OCI-LY7 (cell line): ENCODE data around the gene TANGO2. TPM values are rescaled to one million over a fixed set of nuclear protein-coding genes. Genes with fewer than 3 reads are reported as not detected.

Experiments used
- BruUV-seq: library from RNA; stranded (reverse); fragments of 400-500 nt; replicated peaks from 2 replicates; lab custom pipeline; 2021; lab: Mats Ljungman, UMichigan
- CTCF ChIA-PET: fragments of 300-600 bp; sonication (Branson Sonifier 250); formaldehyde crosslinking; loops from one replicate; lab custom pipeline; 2022; ENCODE audit warnings: antibody characterized with exemption; ENCODE audit not compliant: unreplicated experiment; lab: Charles Lee
- POLR2A ChIA-PET: fragments of 300-600 bp; sonication (Branson Sonifier 250); formaldehyde crosslinking; loops from one replicate; lab custom pipeline; 2022; ENCODE audit warnings: antibody characterized with exemption; lab: Charles Lee
- DNase-seq: peaks from one replicate; pipeline ENCODE4 v3.0.0-alpha.2; 2015; ENCODE audit warnings: low spot score
- H2AFZ ChIP-seq: fragments of 200-600 bp; sonication (generic), shearing (Covaris generic); 2 replicates; pipeline ENCODE4 v1.6.1; 2014; ENCODE audit warnings: mild to moderate bottlenecking, antibody characterized with exemption, low read length, moderate library complexity
- H3K27ac ChIP-seq: fragments of 200-600 bp; sonication (generic); 2 replicates; pipeline ENCODE4 v1.5.1; 2014; ENCODE audit warnings: mixed run types, low read depth, mild to moderate bottlenecking, moderate library complexity, low read length, inconsistent platforms; ENCODE audit not compliant: poor library complexity, severe bottlenecking
- H3K36me3 ChIP-seq: fragments of 200-600 bp; sonication (generic); 2 replicates; pipeline ENCODE4 v1.6.1; 2014; ENCODE audit warnings: mild to moderate bottlenecking, antibody characterized with exemption, low read length, moderate library complexity, mixed read lengths; ENCODE audit not compliant: insufficient read depth
- H3K4me1 ChIP-seq: fragments of 200-600 bp; sonication (generic); 2 replicates; pipeline ENCODE4 v1.5.1; 2014; ENCODE audit warnings: mild to moderate bottlenecking, low read length; ENCODE audit not compliant: insufficient read depth, poor library complexity, severe bottlenecking
- H3K4me2 ChIP-seq: fragments of 200-600 bp; sonication (generic); 2 replicates; pipeline ENCODE4 v1.6.1; 2014; ENCODE audit warnings: mild to moderate bottlenecking, low read length
- H3K4me3 ChIP-seq: fragments of 200-600 bp; sonication (generic); 2 replicates; pipeline ENCODE4 v1.5.1; 2014; ENCODE audit warnings: mild to moderate bottlenecking, low read depth, low read length; ENCODE audit not compliant: poor library complexity, severe bottlenecking
- H3K79me2 ChIP-seq: fragments of 200-600 bp; sonication (generic); 2 replicates; pipeline ENCODE4 v1.6.1; 2016; ENCODE audit warnings: low read depth, mild to moderate bottlenecking, low read length, moderate library complexity, mixed read lengths; ENCODE audit not compliant: insufficient read depth
- H3K9me2 ChIP-seq: fragments of 200-600 bp; sonication (generic); 2 replicates; pipeline ENCODE4 v1.6.1; 2016; ENCODE audit warnings: mild to moderate bottlenecking, low read length, mixed read lengths; ENCODE audit not compliant: insufficient read depth
- H3K9me3 ChIP-seq: fragments of 200-600 bp; sonication (generic); 2 replicates; pipeline ENCODE4 v1.6.1; 2014; ENCODE audit warnings: mild to moderate bottlenecking, mixed run types, low read length, mixed read lengths
- H4K20me1 ChIP-seq: fragments of 200-600 bp; sonication (generic); 2 replicates; pipeline ENCODE4 v1.6.1; 2014; ENCODE audit warnings: mild to moderate bottlenecking, antibody characterized with exemption, low read length, moderate library complexity, mixed read lengths; ENCODE audit not compliant: insufficient read depth
- EZH2phosphoT487 ChIP-seq: fragments of 200-600 bp; sonication (generic); IDR thresholded peaks from 2 replicates; pipeline ENCODE4 v1.6.1; 2018; ENCODE audit warnings: low read depth, borderline replicate concordance, mild to moderate bottlenecking, mixed run types, antibody characterized with exemption, low read length, moderate library complexity, mixed read lengths
- intact Hi-C: fragments of 100-400 bp; cut with micrococcal nuclease; formaldehyde crosslinking; loops from one replicate; pipeline ENCODE4 v1.10.0; 2022; ENCODE audit not compliant: unreplicated experiment
- total RNA-seq, 2 experiments: library from RNA; depleted of rRNA in 1 of 2; stranded (reverse); fragments of >200 nt in 1 of 2; shearing (Covaris generic) in 1 of 2; gene quantifications; 2 replicates each; pipeline ENCODE4 v1.2.3, GENCODE V29; 2014 to 2022
- TF ChIP-seq, protein P1 (sequence below): fragments of 200-600 bp; sonication (generic); conservative IDR thresholded peaks from 2 replicates; pipeline ENCODE4 v1.5.1; 2014; ENCODE audit warnings: mild to moderate bottlenecking, antibody characterized with exemption, low read length, moderate library complexity, mixed read lengths

Gene TANGO2
- total RNA-seq, 2 experiments from 2014 or later, result 18.3 to 23.3 TPM

DNA sequence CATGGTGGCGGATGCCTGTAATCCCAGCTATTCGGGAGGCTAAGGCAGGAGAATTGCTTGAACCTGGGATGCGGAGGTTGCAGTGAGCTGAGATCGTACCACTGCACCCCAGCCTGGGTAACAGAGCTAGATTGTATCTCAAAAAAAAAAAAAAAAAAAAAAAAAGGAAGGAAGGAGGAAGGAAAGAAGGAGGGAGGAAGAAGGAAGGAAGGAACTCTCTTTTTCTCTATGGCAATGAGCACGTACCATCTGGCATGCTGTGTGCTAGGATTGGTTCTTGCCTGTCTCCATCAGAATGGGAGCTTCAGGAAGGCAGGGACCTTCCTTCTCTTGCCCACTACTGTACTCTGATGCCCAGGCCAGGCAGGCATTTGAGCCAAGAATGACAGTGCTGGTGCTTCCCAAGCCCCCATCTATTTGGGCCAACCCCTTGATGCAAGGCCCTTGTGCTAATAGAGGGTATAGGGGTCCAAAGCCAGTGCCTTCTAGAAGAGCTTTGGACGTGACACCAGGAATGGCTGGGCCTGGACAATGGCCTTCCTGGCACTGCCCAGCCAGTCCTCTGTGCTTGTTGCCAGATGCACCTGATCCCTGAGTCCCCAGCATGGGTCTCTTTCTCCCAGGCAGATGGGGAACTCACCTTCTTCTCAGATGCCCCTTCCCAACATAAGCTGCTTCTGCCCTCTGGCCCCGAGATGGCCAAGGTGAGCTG, 48.6 kb downstream of the TANGO2 start:
- H3K27ac ChIP-seq, result no peak overlapping the region
- CTCF ChIA-PET, result no interaction called here
- no peaks in the 10 kb centered on the region for H3K79me2 ChIP-seq
- intact Hi-C loops, result no loop called here
- no peak overlapping the region for H3K4me2 ChIP-seq
- H3K4me1 ChIP-seq, result no peaks in the 10 kb centered on the region
- BruUV-seq, result no TSS peak
- no peak overlapping the region for H2AFZ ChIP-seq
- TF ChIP-seq EZH2phosphoT487, result no peak
- TF ChIP-seq, protein P1, sequence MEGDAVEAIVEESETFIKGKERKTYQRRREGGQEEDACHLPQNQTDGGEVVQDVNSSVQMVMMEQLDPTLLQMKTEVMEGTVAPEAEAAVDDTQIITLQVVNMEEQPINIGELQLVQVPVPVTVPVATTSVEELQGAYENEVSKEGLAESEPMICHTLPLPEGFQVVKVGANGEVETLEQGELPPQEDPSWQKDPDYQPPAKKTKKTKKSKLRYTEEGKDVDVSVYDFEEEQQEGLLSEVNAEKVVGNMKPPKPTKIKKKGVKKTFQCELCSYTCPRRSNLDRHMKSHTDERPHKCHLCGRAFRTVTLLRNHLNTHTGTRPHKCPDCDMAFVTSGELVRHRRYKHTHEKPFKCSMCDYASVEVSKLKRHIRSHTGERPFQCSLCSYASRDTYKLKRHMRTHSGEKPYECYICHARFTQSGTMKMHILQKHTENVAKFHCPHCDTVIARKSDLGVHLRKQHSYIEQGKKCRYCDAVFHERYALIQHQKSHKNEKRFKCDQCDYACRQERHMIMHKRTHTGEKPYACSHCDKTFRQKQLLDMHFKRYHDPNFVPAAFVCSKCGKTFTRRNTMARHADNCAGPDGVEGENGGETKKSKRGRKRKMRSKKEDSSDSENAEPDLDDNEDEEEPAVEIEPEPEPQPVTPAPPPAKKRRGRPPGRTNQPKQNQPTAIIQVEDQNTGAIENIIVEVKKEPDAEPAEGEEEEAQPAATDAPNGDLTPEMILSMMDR, result no peak
- H3K9me2 ChIP-seq, result no peaks in the 10 kb centered on the region
- H3K36me3 ChIP-seq, result no peaks in the 10 kb centered on the region
- DNase-seq, result no peak
- no peaks in the 10 kb centered on the region for H3K9me3 ChIP-seq
- POLR2A ChIA-PET, result interaction anchor here (0.6 kb wide), 1 partner anchor 30 kb away, joined by 4 read pairs; no protein-coding TSS in a partner anchor
- H3K4me3 ChIP-seq, result no peak overlapping the region
- H4K20me1 ChIP-seq, result no peaks in the 10 kb centered on the region

DNA sequence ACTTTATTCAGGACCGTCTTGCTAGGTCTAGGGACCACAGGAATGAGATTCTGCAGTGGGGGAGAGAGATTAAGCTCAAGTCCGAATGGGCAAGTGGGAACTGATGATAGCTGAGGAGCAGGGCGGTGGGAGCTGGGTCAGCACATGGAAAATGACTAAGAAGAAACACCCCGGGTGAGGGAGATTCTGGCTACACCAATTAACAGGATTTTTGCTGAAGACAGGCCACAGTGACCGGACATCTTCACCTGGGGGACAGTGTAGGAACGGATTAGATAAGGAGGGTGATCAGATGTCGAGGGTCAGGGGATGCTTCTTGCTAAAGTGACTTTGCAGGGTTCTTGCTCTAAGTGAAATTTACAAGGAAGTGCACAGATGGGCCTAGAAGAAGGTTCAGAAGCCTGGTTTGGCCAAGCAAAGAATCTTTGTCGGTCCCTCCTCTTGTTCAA, 50.6 kb downstream of the TANGO2 start:
- Histone ChIP-seq H4K20me1 (no peaks in the 10 kb centered on the region), H2AFZ (no peak overlapping the region), H3K4me1 (no peaks in the 10 kb centered on the region), H3K79me2 (no peaks in the 10 kb centered on the region), H3K4me2 (no peak overlapping the region), H3K27ac (no peak overlapping the region), H3K9me3 (no peaks in the 10 kb centered on the region), H3K9me2 (no peaks in the 10 kb centered on the region), H3K36me3 (no peaks in the 10 kb centered on the region), H3K4me3 (no peak overlapping the region)
- intact Hi-C loops, result no loop called here
- CTCF ChIA-PET, result no interaction called here
- DNase-seq, result no peak
- TF ChIP-seq, protein P1, result no peak
- TF ChIP-seq EZH2phosphoT487, result no peak
- POLR2A ChIA-PET, result interaction anchor here (1.0 kb wide), 1 partner anchor 12 kb away, joined by 3 read pairs; no protein-coding TSS in a partner anchor
- BruUV-seq, result no TSS peak

DNA sequence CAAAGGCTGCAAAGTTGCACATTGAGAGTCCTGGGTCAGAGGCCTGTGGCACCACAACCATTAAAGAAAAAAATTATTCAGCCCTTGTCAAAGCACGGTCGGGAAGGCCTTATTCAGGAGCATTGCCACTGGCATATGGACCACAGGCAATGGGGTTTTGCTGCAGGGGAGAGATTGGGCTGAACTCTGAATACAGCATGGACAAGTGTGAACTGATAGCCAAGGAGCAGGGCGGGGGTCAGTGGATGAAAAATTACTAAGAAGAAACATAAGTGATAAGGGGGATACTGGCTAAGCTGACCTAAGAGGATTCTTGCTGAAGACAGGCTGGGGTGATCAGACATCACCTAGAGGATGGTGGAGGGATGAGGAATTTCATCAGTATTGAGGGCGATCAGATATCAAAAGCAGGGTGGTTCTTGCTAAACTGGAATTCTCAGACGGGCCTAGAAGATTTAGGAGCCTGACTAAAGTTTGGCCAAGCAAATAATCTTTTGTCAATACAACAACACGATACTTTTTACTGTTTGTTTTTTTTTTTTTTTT, 55.8 kb downstream of the TANGO2 start:
- CTCF ChIA-PET, result no interaction called here
- Histone ChIP-seq H3K36me3 (no peaks in the 10 kb centered on the region), H2AFZ (no peak overlapping the region), H4K20me1 (no peaks in the 10 kb centered on the region), H3K4me2 (no peak overlapping the region), H3K4me1 (peaks cover 18% of the 10 kb centered on the region), H3K79me2 (peaks cover 14% of the 10 kb centered on the region), H3K9me3 (no peaks in the 10 kb centered on the region), H3K9me2 (no peaks in the 10 kb centered on the region), H3K27ac (no peak overlapping the region), H3K4me3 (no peak overlapping the region)
- TF ChIP-seq, protein P1, result no peak
- no peak for TF ChIP-seq EZH2phosphoT487
- intact Hi-C loops, result no loop called here
- POLR2A ChIA-PET, result no interaction called here
- BruUV-seq, result no TSS peak
- DNase-seq, result no peak
